ENCODE results near the gene CPNE1. TPM values are rescaled to one million over a fixed set of nuclear protein-coding genes. Genes with fewer than 3 reads are reported as not detected.

The CPNE1 gene
- total RNA-seq, 5 donors from 2014 or later (not counting 1 experiment from before 2014, with no cell fraction given): 284 to 408 (median 324) TPM

GRCh38 chr20:35617397-35618262 lies 47.1 kb downstream of the CPNE1 start:
- Histone ChIP-seq H3K36me3 (ENCODE audit: control insufficient read depth in 2 of 2, extremely low read depth in 1 of 2, insufficient read depth in 1 of 2, low read length in 1 of 2) (no peaks in the 10 kb centered on the region), H3K9me3 (no peaks in the 10 kb centered on the region), H3K4me3 (ENCODE audit: control insufficient read depth in 1 of 2, extremely low read depth in 1 of 2, low read length in 1 of 2) (peak overlapping the region; percentile 53 to 58), H3K4me1 (ENCODE audit: control insufficient read depth in 1 of 2, extremely low read depth in 1 of 2, insufficient read depth in 2 of 2, low read length in 2 of 2) (peaks cover 17 to 47% of the 10 kb centered on the region in 2 experiments), H3K27ac (ENCODE audit: low read length) (no peak overlapping the region), H3K27me3 (replicated peaks in 1 of 2; ENCODE audit: control insufficient read depth in 2 of 2, extremely low read depth in 1 of 2, insufficient read depth in 2 of 2, low read length in 1 of 2) (peaks cover 0 to 4% of the 10 kb centered on the region in 2 experiments)
- DNase-seq (peak in 17 of 35 experiments; percentile 13 to 57 (median 31)), ATAC-seq (replicated peaks in 1 of 4) (no peak)
- ChIA-PET POLR2A (no interaction called here), CTCF (interaction anchor here (0.5 to 2.9 kb wide), 4 partner anchors 8 to 41 kb away, joined by 3 to 9 read pairs (median 4); no protein-coding TSS in a partner anchor)
- Mint-ChIP-seq H3K27ac (peak overlapping the region; percentile 52 to 58), H3K4me3 (peak overlapping the region; percentile 79 to 86 (median 83)), H3K4me1 (peaks cover 35 to 49% (median 46%) of the 10 kb centered on the region in 3 donors), H3K9me3 (no peaks in the 10 kb centered on the region), H3K27me3 (no peaks in the 10 kb centered on the region), H3K36me3 (no peaks in the 10 kb centered on the region)
- WGBS (ENCODE audit: insufficient coverage): 21% methylated on average over 21 of the region's 22 CpGs

DNA sequence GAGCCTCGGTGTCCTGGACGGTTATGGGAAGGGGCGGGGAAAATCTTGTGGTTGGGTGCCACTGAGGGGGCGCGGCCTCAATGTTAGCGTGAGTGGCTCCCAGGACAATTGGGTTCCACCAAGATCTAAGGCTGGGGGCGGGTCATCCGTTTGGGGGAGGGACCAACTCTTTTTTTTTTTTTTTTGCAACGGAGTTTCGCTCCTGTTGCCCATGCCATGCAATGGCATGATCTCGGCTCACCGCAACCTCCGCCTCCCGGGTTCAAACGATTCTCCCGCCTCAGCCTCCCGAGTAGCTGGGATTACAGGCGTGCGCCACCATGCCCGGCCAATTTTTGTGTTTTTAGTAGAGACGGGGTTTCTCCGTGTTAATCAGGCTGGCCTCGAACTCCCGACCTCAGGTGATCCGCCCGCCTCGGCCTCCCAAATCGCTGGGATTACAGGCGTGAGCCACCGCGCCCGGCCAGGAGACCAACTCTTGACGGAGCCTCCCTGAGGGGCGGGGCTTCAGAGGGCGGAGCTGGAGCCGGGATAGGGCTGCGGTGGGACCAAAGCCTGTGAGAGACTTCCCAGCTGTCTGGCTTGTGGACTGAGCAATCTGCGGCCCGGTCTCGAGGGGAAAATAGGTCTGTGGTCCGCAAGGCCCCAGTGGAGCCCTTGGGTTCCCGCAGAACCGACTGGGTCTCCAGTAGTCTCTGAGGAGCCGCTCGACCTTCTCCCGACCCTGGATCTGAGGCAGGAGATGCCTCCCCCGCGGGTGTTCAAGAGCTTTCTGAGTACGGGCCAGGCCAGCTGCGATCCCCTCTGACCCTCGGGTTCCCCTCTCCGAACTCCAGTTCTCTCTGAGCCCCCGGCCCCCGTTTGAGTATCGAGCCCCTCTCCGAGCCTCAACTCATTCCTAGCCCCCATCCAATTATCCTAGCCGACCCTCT lies 48.0 kb downstream of the CPNE1 start:
- Mint-ChIP-seq H3K36me3 (no peaks in the 10 kb centered on the region), H3K9me3 (no peaks in the 10 kb centered on the region), H3K27ac (peak overlapping the region; percentile 65 to 82), H3K4me3 (peak overlapping the region; percentile 79 to 86 (median 83)), H3K4me1 (peaks cover 35 to 49% (median 46%) of the 10 kb centered on the region in 3 donors), H3K27me3 (no peaks in the 10 kb centered on the region)
- Histone ChIP-seq H3K4me3 (ENCODE audit: control insufficient read depth in 1 of 2, extremely low read depth in 1 of 2, low read length in 1 of 2) (peak overlapping the region; percentile 53 to 62), H3K27ac (ENCODE audit: low read length) (no peak overlapping the region), H3K36me3 (ENCODE audit: control insufficient read depth in 2 of 2, extremely low read depth in 1 of 2, insufficient read depth in 1 of 2, low read length in 1 of 2) (no peaks in the 10 kb centered on the region), H3K9me3 (no peaks in the 10 kb centered on the region), H3K27me3 (replicated peaks in 1 of 2; ENCODE audit: control insufficient read depth in 2 of 2, extremely low read depth in 1 of 2, insufficient read depth in 2 of 2, low read length in 1 of 2) (peaks cover 0 to 4% of the 10 kb centered on the region in 2 experiments), H3K4me1 (ENCODE audit: control insufficient read depth in 1 of 2, extremely low read depth in 1 of 2, insufficient read depth in 2 of 2, low read length in 2 of 2) (peaks cover 17 to 47% of the 10 kb centered on the region in 2 experiments)
- WGBS (ENCODE audit: insufficient coverage): 9% methylated on average over 41 of the region's 57 CpGs
- CTCF ChIA-PET: interaction anchor here (0.5 to 2.9 kb wide), 5 partner anchors 12 to 337 kb away, joined by 3 to 9 read pairs (median 4); partner anchors contain the start of gene SCAND1 (in 1 of the 2)
- ATAC-seq (replicated peaks in 1 of 4): no peak
- POLR2A ChIA-PET: interaction anchor here (0.7 to 1.4 kb wide), 4 partner anchors 44 to 438 kb away, joined by 5 to 13 read pairs (median 10); partner anchors contain the start of genes CPNE1 (in 1 of the 2), PHF20 (in 1 of the 2) and RBM12 (in 1 of the 2)
- DNase-seq: peak in 22 of 35 experiments; percentile 17 to 100 (median 34)

DNA sequence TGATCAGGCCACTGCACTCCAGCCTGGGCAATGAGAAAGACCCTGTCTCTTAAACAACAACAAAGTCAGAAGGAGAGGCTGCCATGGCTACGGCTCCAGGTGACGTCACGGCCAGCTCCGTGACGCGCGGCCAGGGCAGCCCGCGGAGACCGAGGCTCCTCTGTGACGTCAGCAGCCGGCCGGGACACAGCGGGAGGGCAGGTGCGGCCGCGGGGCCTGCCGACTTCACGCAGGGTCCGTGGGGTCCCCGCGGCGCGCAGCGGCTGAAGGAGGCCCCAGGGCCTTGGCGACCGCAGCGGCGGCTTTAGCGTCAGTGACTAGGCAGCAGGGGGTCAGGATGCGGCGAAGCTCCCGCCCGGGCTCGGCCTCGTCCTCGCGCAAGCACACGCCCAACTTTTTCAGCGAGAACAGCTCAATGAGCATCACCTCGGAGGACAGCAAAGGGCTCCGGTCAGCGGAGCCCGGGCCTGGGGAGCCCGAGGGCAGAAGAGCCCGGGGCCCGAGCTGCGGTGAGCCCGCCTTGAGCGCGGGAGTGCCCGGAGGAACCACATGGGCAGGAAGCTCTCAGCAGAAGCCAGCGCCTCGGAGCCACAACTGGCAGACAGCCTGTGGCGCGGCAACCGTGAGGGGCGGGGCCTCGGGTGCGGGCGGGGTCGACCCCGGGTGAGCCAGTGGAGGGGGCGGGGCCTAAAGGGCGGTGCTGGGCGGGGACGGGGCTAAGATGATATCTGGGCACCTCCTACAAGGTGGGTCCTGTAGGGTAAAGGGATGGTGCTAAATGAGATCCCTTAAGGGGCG lies 48.8 kb downstream of the CPNE1 start, which contains the start of gene SPAG4:
Gene SPAG4 (plus strand): TSS at position 163 of the 798 bp plus-strand sequence. CDS start 175 bp downstream, at position 338.
- Histone ChIP-seq H3K4me1 (ENCODE audit: control insufficient read depth in 1 of 2, extremely low read depth in 1 of 2, insufficient read depth in 2 of 2, low read length in 2 of 2) (peaks cover 17 to 47% of the 10 kb centered on the region in 2 experiments), H3K9me3 (no peaks in the 10 kb centered on the region), H3K27me3 (replicated peaks in 1 of 2; ENCODE audit: control insufficient read depth in 2 of 2, extremely low read depth in 1 of 2, insufficient read depth in 2 of 2, low read length in 1 of 2) (peaks cover 0 to 7% of the 10 kb centered on the region in 2 experiments), H3K27ac (ENCODE audit: low read length) (peak within 1 kb of the TSS; percentile 99), H3K4me3 (ENCODE audit: control insufficient read depth in 1 of 2, extremely low read depth in 1 of 2, low read length in 1 of 2) (peak within 1 kb of the TSS; percentile 62 to 76), H3K36me3 (ENCODE audit: control insufficient read depth in 2 of 2, extremely low read depth in 1 of 2, insufficient read depth in 1 of 2, low read length in 1 of 2) (no peaks in the 10 kb centered on the region)
- peak; percentile 83 to 90 (median 86) for ATAC-seq (replicated peaks in 1 of 4)
- H3K4me3 Mint-ChIP-seq: peak within 1 kb of the TSS; percentile 79 to 86 (median 83)
- POLR2A ChIA-PET: interaction anchor here (0.6 to 1.4 kb wide), 13 partner anchors 14 to 1778 kb away, joined by 3 to 13 read pairs (median 5); partner anchors contain the start of genes CPNE1 (in 2 of the 2), RBM12 (in 2 of the 2), NFS1 (in 1 of the 2) and PHF20 (in 1 of the 2)
- H3K36me3 Mint-ChIP-seq: no peaks in the 10 kb centered on the region
- peaks cover 35 to 49% (median 46%) of the 10 kb centered on the region in 3 donors for H3K4me1 Mint-ChIP-seq
- no peaks in the 10 kb centered on the region for H3K9me3 Mint-ChIP-seq
- no peaks in the 10 kb centered on the region for H3K27me3 Mint-ChIP-seq
- under 1% methylated on average over 67 of the region's 68 CpGs for WGBS (ENCODE audit: insufficient coverage)
- peak within 1 kb of the TSS; percentile 88 for H3K27ac Mint-ChIP-seq
- peak; percentile 77 to 100 (median 100) for DNase-seq
- CTCF ChIA-PET: interaction anchor here (0.5 to 2.9 kb wide), 13 partner anchors 11 to 551 kb away, joined by 3 to 9 read pairs (median 5); partner anchors contain the start of genes MMP24OS (in 1 of the 2), RBM39 (in 1 of the 2) and SCAND1 (in 1 of the 2)

DNA sequence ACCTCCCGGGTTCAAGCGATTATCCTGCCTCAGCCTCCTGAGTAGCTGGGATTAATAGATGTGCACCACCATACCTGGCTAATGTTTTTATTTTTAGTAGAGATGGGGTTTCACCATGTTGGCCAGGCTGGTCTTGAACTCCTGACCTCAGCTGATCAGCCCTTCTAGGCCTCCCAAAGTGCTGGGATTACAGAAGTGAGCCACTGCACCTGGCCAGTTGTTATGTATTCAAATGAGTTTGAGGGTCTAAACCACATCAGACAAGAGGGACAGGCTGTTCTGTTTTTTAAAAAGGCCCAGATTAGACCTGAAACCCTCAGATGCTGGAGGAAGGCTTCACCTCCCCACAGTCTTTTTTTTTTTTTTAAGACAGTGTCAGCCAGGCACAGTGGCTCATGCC lies 53.2 kb downstream of the CPNE1 start:
- 100% methylated on average over 2 of the region's 2 CpGs for WGBS (ENCODE audit: insufficient coverage)
- Mint-ChIP-seq H3K4me1 (peaks cover 7 to 16% (median 14%) of the 10 kb centered on the region in 3 donors), H3K27me3 (no peaks in the 10 kb centered on the region), H3K27ac (no peak overlapping the region), H3K36me3 (no peaks in the 10 kb centered on the region), H3K4me3 (no peak overlapping the region), H3K9me3 (no peaks in the 10 kb centered on the region)
- peaks cover 2 to 12% of the 10 kb centered on the region in 2 experiments for H3K4me1 ChIP-seq (ENCODE audit: control insufficient read depth in 1 of 2, extremely low read depth in 1 of 2, insufficient read depth in 2 of 2, low read length in 2 of 2)
- DNase-seq (no peak), ATAC-seq (replicated peaks in 1 of 4) (no peak)
- H3K9me3 ChIP-seq: no peaks in the 10 kb centered on the region
- ChIA-PET POLR2A (interaction anchor here in 1 of 2 donors (0.7 kb wide), 1 partner anchor 73 kb away, joined by 13 read pairs; no protein-coding TSS in a partner anchor), CTCF (no interaction called here)
- H3K4me3 ChIP-seq (ENCODE audit: control insufficient read depth in 1 of 2, extremely low read depth in 1 of 2, low read length in 1 of 2): no peak overlapping the region
- no peaks in the 10 kb centered on the region for H3K36me3 ChIP-seq (ENCODE audit: control insufficient read depth in 2 of 2, extremely low read depth in 1 of 2, insufficient read depth in 1 of 2, low read length in 1 of 2)
- no peak overlapping the region for H3K27ac ChIP-seq (ENCODE audit: low read length)
- H3K27me3 ChIP-seq (replicated peaks in 1 of 2; ENCODE audit: control insufficient read depth in 2 of 2, extremely low read depth in 1 of 2, insufficient read depth in 2 of 2, low read length in 1 of 2): peaks cover 0 to 10% of the 10 kb centered on the region in 2 experiments

DNA sequence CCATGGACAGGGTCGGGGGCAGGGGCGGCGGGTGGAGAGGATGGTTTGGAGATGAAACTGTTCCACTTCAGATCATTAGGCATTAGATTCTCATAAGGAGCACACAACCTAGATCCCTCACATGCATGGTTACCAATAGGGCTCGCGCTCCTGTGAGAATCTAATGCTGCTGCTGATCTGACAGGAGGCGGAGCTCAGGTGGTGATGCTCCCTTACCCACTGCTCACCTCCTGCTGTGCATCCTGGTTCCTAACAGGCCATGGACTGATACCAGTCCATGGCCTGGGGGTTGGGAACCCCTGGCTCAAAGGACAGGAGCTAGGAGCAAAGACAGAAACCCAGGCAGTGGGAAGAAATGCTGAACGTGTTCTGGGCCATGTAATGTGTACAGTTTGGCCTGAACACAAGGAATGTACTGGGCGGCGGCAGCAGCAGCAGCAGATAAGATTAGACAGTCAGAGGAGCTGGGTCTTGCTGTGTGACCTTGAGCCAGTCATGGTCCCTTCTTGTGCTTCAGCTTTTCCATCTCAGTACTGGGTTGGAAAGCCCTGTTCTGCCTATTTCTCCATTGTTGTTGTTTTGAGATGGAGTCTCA lies 53.8 kb downstream of the CPNE1 start:
- no peak overlapping the region for H3K4me3 ChIP-seq (ENCODE audit: control insufficient read depth in 1 of 2, extremely low read depth in 1 of 2, low read length in 1 of 2)
- no peak overlapping the region for H3K27ac ChIP-seq (ENCODE audit: low read length)
- H3K36me3 ChIP-seq (ENCODE audit: control insufficient read depth in 2 of 2, extremely low read depth in 1 of 2, insufficient read depth in 1 of 2, low read length in 1 of 2): no peaks in the 10 kb centered on the region
- 100% methylated on average over 3 of the region's 9 CpGs for WGBS (ENCODE audit: insufficient coverage)
- no peak overlapping the region for H3K4me3 Mint-ChIP-seq
- no peaks in the 10 kb centered on the region for H3K9me3 ChIP-seq
- peaks cover 0 to 13% of the 10 kb centered on the region in 2 experiments for H3K27me3 ChIP-seq (replicated peaks in 1 of 2; ENCODE audit: control insufficient read depth in 2 of 2, extremely low read depth in 1 of 2, insufficient read depth in 2 of 2, low read length in 1 of 2)
- CTCF ChIA-PET: no interaction called here
- peaks cover 4 to 13% (median 11%) of the 10 kb centered on the region in 3 donors for H3K4me1 Mint-ChIP-seq
- H3K27ac Mint-ChIP-seq: no peak overlapping the region
- H3K27me3 Mint-ChIP-seq: no peaks in the 10 kb centered on the region
- no peaks in the 10 kb centered on the region for H3K36me3 Mint-ChIP-seq
- H3K9me3 Mint-ChIP-seq: no peaks in the 10 kb centered on the region
- POLR2A ChIA-PET: interaction anchor here in 1 of 2 donors (0.7 kb wide), 1 partner anchor 1035 kb away, joined by 6 read pairs; no protein-coding TSS in a partner anchor
- DNase-seq (no peak), ATAC-seq (replicated peaks in 1 of 4) (no peak)
- peaks cover 2 to 10% of the 10 kb centered on the region in 2 experiments for H3K4me1 ChIP-seq (ENCODE audit: control insufficient read depth in 1 of 2, extremely low read depth in 1 of 2, insufficient read depth in 2 of 2, low read length in 2 of 2)

Measured in T-cell (primary cell).